ENCODE data around the gene UCN3. TPM values are rescaled to one million over a fixed set of nuclear protein-coding genes. Genes with fewer than 3 reads are reported as not detected.

Gene UCN3
- total and polyA plus RNA-seq, 10 of the 15 experiments (the other 5 are each of a cell fraction or from before 2014, with no cell fraction given) = not detected

- Histone ChIP-seq H2AFZ (ENCODE audit: control insufficient read depth, low read depth, low read length) (peak within 1 kb of the TSS; percentile 97), H3K36me3 (ENCODE audit: control insufficient read depth in 2 of 2, insufficient read depth in 2 of 2, low read length in 1 of 2) (no peaks in the 10 kb centered on the region), H3K27ac (ENCODE audit: control insufficient read depth, insufficient read depth) (peak within 1 kb of the TSS; percentile 61), H3K27me3 (replicated peaks in 1 of 2; ENCODE audit: control insufficient read depth in 2 of 2, insufficient read depth in 2 of 2, low read length in 1 of 2) (peaks cover 0 to 4% of the 10 kb centered on the region in 2 experiments; a peak in 1 of 4 replicates), H3K79me2 (ENCODE audit: control insufficient read depth, insufficient read depth, low read length) (peaks cover 16% of the 10 kb centered on the region), H3K4me1 (ENCODE audit: control insufficient read depth, insufficient read depth, low read length) (no peaks in the 10 kb centered on the region), H4K20me1 (ENCODE audit: control insufficient read depth, insufficient read depth) (no peaks in the 10 kb centered on the region), H3K4me2 (ENCODE audit: control insufficient read depth, insufficient read depth) (peak within 1 kb of the TSS; percentile 93), H3K4me3 (peak within 1 kb of the TSS; percentile 80), H3K9ac (ENCODE audit: control insufficient read depth, insufficient read depth, low read length) (peak within 1 kb of the TSS; percentile 59), H3K9me3 (replicated peaks; ENCODE audit: control insufficient read depth, insufficient read depth, low read length) (peaks cover 3% of the 10 kb centered on the region; the same call in 1 of the 3 replicates)
- DNase-seq (ENCODE audit: low read depth, low spot score) = peak; percentile 44
- intact Hi-C loops (cut with micrococcal nuclease; ENCODE audit: unreplicated experiment) (no loop called here), in situ Hi-C loops (cut with MboI) (no loop called here)
- ChIA-PET POLR2A (interaction anchor here (0.6 kb wide), 1 partner anchor 393 kb away, joined by 3 read pairs; no protein-coding TSS in a partner anchor), RAD21 (ENCODE audit: unreplicated experiment) (interaction anchor here (0.6 to 1.4 kb wide), 3 partner anchors 31 to 475 kb away, joined by 3 read pairs; no protein-coding TSS in a partner anchor), CTCF (interaction anchor here (0.9 to 1.5 kb wide), 2 partner anchors 20 to 211 kb away, joined by 4 to 6 read pairs; no protein-coding TSS in a partner anchor), SMC1A (ENCODE audit: uncharacterized antibody, unreplicated experiment) (interaction anchor here (1.4 kb wide), 1 partner anchor 22 kb away, joined by 4 read pairs; no protein-coding TSS in a partner anchor)
- WGBS (ENCODE audit: insufficient coverage, insufficient replicate concordance, low lambda C conversion rate, missing lambda C conversion rate) = 2% methylated on average over 38 of the region's 48 CpGs
- no TSS peak for BruUV-seq (replicated peaks)
- peak; percentile 98 for ATAC-seq
- FAIRE-seq = peak; percentile 18
- TF ChIP-seq SUZ12 (IDR thresholded peaks at IDR 0.05; ENCODE audit: unreplicated experiment) = no peak
- peak; percentile 64; the same call in 1 of the 2 replicates for TF ChIP-seq CHD2 (IDR thresholded peaks at IDR 0.05; ENCODE audit: borderline replicate concordance, low read depth, low read length)
- peak; percentile 79 for TF ChIP-seq BMI1 (IDR thresholded peaks at IDR 0.05; ENCODE audit: borderline replicate concordance)
- no peak for TF ChIP-seq RAD51 (IDR thresholded peaks at IDR 0.05)
- no peak for TF ChIP-seq NFIC (IDR thresholded peaks at IDR 0.05; ENCODE audit: low read depth, low read length)
- TF ChIP-seq YY1 (IDR thresholded peaks at IDR 0.05; ENCODE audit: low read depth, low read length) = peak; percentile 95
- no peak for TF ChIP-seq RBBP5 (conservative IDR thresholded peaks at IDR 0.05)
- TF ChIP-seq ATF7 (IDR thresholded peaks at IDR 0.05; ENCODE audit: low read depth) = no peak
- TF ChIP-seq HDAC6 (IDR thresholded peaks at IDR 0.05; ENCODE audit: unreplicated experiment) = no peak
- no peak for TF ChIP-seq GATAD2B (conservative IDR thresholded peaks at IDR 0.05; ENCODE audit: low read depth)
- peak in 1 of 2 experiments; percentile 22; a peak in 1 of 4 replicates for TF ChIP-seq BHLHE40 (IDR thresholded peaks at IDR 0.05; ENCODE audit: borderline replicate concordance in 1 of 2, low read depth in 2 of 2, low read length in 1 of 2)
- peak; percentile 69 for TF ChIP-seq PKNOX1 (IDR thresholded peaks at IDR 0.05)
- TF ChIP-seq SIN3A (IDR thresholded peaks at IDR 0.05; ENCODE audit: low read depth, low read length) = peak; percentile 97
- no peak for TF ChIP-seq SMARCA5 (IDR thresholded peaks at IDR 0.05)
- peak; percentile 85 for TF ChIP-seq MXI1 (IDR thresholded peaks at IDR 0.05; ENCODE audit: low read depth, low read length)
- TF ChIP-seq SREBF2 (IDR thresholded peaks at IDR 0.05; ENCODE audit: low read length) = no peak
- TF ChIP-seq NFYB (IDR thresholded peaks at IDR 0.05; ENCODE audit: insufficient read depth, low read depth, low read length) = peak; percentile 77
- 0 out of 2 replicates have a peak, but pooled peaks have one; percentile 38 for TF ChIP-seq MAX (IDR thresholded peaks at IDR 0.05; ENCODE audit: low read depth, low read length)
- TF ChIP-seq RELB (IDR thresholded peaks at IDR 0.05; ENCODE audit: low read depth) = no peak
- TF ChIP-seq TARDBP (IDR thresholded peaks at IDR 0.05; ENCODE audit: borderline replicate concordance) = no peak
- TF ChIP-seq JUND (IDR thresholded peaks at IDR 0.05; ENCODE audit: low read depth, low read length) = no peak
Observed at GRCh38 chr10:5412277-5412941, 47.6 kb downstream of the UCN3 start, which contains the start of gene NET1. Gene NET1 (plus strand): TSS chr10:5412557. CDS start chr10:5412693, 136 bp downstream.

Data from GM12878 (cell line).